Duodenal mucosa (tissue), 2 donors: ENCODE data around the gene SPDYE16.
"Not testable (repeated sequence)": the region's sequence is repeated elsewhere in the genome, so short reads cannot be mapped to it uniquely, and the experiment has no call there.

Experiments
- H3K27ac ChIP-seq: one replicate; pipeline ENCODE4 v1.7.0; 2013; ENCODE audit warnings: low read depth, low read length
- H3K27me3 ChIP-seq, 2 donors: one replicate each; pipeline ENCODE4 v1.7.0; 2013; ENCODE audit warnings: low read length in 2 of 2, control low read depth in 1 of 2; ENCODE audit not compliant: insufficient read depth in 2 of 2, control insufficient read depth in 1 of 2
- H3K36me3 ChIP-seq, 2 donors: one replicate each; pipeline ENCODE4 v1.7.0; 2013; ENCODE audit warnings: low read length in 2 of 2, control low read depth in 1 of 2; ENCODE audit not compliant: insufficient read depth in 2 of 2, control insufficient read depth in 1 of 2
- H3K4me1 ChIP-seq, 2 donors: one replicate each; pipeline ENCODE4 v1.7.0; 2013; ENCODE audit warnings: low read length in 2 of 2, control low read depth in 1 of 2; ENCODE audit not compliant: insufficient read depth in 2 of 2, control insufficient read depth in 1 of 2
- H3K4me3 ChIP-seq, 2 donors: one replicate each; pipeline ENCODE4 v1.7.0; 2013; ENCODE audit warnings: low read length in 2 of 2, low read depth in 1 of 2
- H3K9ac ChIP-seq, 2 donors: one replicate each; pipeline ENCODE4 v1.7.0; 2013; ENCODE audit warnings: low read length in 2 of 2, low read depth in 1 of 2
- H3K9me3 ChIP-seq, 2 donors: one replicate each; pipeline ENCODE4 v1.7.0; 2013; ENCODE audit warnings: low read length in 2 of 2, control low read depth in 1 of 2; ENCODE audit not compliant: control insufficient read depth in 1 of 2

Gene SPDYE16

DNA sequence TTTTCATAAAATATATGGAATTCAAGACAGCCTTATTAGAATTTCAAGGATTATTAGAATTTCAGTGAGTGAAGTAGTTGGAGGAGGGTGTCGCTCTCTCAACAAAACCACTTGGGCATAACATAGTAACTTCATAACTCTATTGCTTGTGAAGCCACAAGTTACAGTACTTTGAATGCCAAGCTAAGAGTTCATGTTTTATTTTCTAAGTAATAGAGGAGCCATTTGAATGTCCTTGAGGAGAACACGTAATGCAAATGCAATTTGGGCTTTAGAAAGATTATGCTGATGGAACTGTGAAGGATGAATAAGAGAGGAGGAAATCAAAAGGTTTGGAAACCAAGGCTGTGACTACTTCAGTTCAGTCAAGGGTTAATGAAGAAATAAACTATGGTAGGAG lies 32.3 kb upstream of the SPDYE16 start:
- not testable (repeated sequence) for H3K4me3 ChIP-seq, H3K9ac ChIP-seq, H3K36me3 ChIP-seq, H3K4me1 ChIP-seq, H3K27me3 ChIP-seq, H3K27ac ChIP-seq, H3K9me3 ChIP-seq

- H3K9ac ChIP-seq, H3K4me1 ChIP-seq, H3K9me3 ChIP-seq, H3K27me3 ChIP-seq, H3K4me3 ChIP-seq, H3K27ac ChIP-seq, H3K36me3 ChIP-seq: not testable (repeated sequence)
Measured at GRCh38 chr7:76572296-76572695, 29.2 kb upstream of the SPDYE16 start.

DNA sequence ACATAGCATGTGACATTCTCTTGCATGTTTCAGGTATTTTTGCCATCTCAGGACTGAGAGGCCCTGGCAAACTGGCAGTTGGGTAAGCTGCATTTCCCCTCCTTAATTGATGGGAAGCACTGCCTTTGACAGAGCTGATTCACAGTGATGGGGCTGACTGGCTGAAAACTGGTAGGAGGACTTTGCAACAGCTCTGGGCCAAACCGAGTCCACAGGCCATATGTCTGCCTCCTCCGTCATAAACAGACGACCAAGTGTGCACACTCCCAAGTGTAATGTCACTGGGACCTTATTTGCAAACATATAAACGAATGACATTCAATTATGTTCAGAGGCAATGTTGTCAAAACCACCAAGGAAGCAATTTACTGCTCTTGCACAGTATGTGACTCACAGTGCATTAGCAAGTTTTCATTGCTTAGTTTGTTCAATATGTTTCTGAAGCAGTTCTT lies 27.3 kb upstream of the SPDYE16 start:
- not testable (repeated sequence) for H3K9me3 ChIP-seq, H3K4me3 ChIP-seq, H3K9ac ChIP-seq, H3K27me3 ChIP-seq, H3K36me3 ChIP-seq, H3K27ac ChIP-seq, H3K4me1 ChIP-seq

GRCh38 chr7:76568742-76569141 lies 25.6 kb upstream of the SPDYE16 start:
- not testable (repeated sequence) for H3K36me3 ChIP-seq, H3K27me3 ChIP-seq, H3K9ac ChIP-seq, H3K9me3 ChIP-seq, H3K4me3 ChIP-seq, H3K27ac ChIP-seq, H3K4me1 ChIP-seq

DNA sequence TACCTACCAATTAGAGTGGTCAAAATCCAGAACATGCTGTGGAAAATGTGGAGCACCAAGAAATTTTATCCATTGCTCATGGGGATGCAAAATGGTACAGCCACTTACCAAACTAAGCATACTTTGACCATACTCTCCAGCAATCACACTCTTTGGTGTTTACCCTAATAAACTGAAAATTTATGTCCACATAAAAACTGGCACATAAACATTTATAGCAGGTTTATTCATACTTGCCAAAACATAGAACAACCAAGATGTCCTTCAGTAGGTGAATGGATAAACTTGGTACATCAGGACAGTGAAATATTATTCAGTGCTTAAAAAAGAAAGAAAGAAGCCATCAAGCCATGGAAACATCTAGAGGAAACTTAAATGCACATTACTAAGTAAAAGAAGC lies 24.7 kb upstream of the SPDYE16 start:
- not testable (repeated sequence) for H3K36me3 ChIP-seq, H3K4me1 ChIP-seq, H3K4me3 ChIP-seq, H3K27ac ChIP-seq, H3K27me3 ChIP-seq, H3K9ac ChIP-seq, H3K9me3 ChIP-seq

DNA sequence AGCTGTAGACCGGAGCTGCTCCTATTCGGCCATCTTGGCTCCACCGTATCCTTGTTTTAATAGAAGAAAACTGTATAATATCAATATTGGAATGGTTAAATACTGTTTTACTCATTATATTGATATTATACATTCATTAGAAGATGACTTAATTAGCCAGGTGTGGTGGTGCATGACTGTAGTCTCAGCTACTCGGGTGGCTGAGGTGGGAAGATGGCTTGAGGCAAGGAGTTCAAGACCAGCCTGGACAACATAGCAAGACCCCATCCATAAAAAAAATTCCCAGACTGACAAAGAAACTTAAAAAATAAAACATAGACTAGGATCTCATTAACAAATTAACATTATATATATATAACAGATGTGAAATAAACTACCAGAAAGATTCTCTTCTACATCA lies 24.2 kb upstream of the SPDYE16 start:
- not testable (repeated sequence) for H3K9me3 ChIP-seq, H3K4me1 ChIP-seq, H3K36me3 ChIP-seq, H3K9ac ChIP-seq, H3K27me3 ChIP-seq, H3K27ac ChIP-seq, H3K4me3 ChIP-seq

DNA sequence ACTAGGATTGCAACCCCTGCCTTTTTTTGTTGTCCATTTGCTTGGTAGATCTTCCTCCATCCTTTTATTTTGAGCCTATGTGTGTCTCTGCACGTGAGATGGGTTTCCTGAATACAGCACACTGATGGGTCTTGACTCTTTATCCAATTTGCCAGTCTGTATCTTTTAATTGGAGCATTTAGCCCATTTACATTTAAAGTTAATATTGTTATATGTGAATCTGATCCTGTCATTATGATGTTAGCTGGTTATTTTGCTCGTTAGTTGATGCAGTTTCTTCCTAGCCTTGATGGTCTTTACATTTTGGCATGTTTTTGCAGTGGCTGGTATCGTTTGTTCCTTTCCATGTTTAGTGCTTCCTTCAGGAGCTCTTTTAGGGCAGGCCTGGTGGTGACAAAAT lies 21.9 kb upstream of the SPDYE16 start:
- not testable (repeated sequence) for H3K4me3 ChIP-seq, H3K36me3 ChIP-seq, H3K9me3 ChIP-seq, H3K27me3 ChIP-seq, H3K4me1 ChIP-seq, H3K9ac ChIP-seq, H3K27ac ChIP-seq

DNA sequence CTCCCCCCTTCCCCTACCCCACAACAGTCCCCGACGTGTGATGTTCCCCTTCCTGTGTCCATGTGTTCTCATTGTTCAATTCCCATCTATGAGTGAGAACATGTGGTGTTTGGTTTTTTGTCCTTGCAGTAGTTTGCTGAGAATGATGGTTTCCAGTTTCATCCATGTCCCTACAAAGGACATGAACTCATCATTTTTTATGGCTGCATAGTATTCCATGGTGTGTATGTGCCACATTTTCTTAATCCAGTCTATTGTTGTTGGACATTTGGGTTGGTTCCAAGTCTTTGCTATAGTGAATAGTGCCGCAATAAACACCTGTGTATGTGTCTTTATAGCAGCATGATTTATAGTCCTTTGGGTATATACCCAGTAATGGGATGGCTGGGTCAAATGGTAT lies 18.2 kb upstream of the SPDYE16 start:
- H3K9ac ChIP-seq, H3K4me1 ChIP-seq, H3K36me3 ChIP-seq, H3K4me3 ChIP-seq, H3K27me3 ChIP-seq, H3K9me3 ChIP-seq, H3K27ac ChIP-seq: not testable (repeated sequence)

DNA sequence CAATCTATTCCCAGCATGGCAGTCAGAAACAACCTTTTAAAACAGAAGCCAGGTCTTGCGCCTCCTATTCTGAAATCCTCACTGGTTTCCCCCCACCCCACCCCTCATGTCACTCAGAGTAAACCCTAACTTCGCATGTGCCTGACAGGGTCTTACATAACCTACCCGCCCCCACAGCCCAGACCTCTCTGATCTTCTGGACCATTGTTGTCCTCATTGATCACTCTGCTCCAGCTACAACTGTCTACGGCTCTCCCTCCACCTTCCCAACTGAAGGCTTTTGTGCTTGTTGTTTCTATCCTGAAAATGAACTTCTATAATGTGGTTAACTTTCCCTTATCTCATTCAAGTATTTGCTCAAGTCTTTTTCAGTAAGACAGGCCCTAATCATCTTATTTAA lies 17.1 kb upstream of the SPDYE16 start:
- H3K9ac ChIP-seq, H3K36me3 ChIP-seq, H3K4me1 ChIP-seq, H3K27me3 ChIP-seq, H3K9me3 ChIP-seq, H3K27ac ChIP-seq, H3K4me3 ChIP-seq: not testable (repeated sequence)

GRCh38 chr7:76559685-76560084 lies 16.6 kb upstream of the SPDYE16 start:
- H3K4me1 ChIP-seq, H3K9ac ChIP-seq, H3K27ac ChIP-seq, H3K9me3 ChIP-seq, H3K4me3 ChIP-seq, H3K27me3 ChIP-seq, H3K36me3 ChIP-seq: not testable (repeated sequence)

DNA sequence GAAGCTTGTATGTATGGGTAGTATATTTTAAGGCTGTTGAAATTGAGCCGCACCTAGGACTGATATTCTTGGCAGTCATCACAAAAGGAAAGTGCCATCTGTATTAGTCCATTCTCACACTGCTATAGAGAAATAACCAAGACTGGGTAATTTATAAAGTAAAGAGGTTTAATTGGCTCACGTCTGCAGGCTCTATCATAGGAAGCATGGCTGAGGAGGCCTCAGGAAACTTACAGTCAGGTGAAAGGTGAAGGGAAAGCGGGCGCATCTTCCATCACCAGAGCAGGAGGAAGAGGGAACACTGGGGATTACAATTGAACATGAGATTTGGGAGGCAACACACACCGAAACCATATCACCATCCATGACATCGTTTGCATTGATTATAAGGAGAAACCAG lies 8.9 kb upstream of the SPDYE16 start:
- H3K36me3 ChIP-seq, H3K4me3 ChIP-seq, H3K9me3 ChIP-seq, H3K27ac ChIP-seq, H3K27me3 ChIP-seq, H3K4me1 ChIP-seq, H3K9ac ChIP-seq: not testable (repeated sequence)
